Fibroblast of the aortic adventitia (primary cell): Measurements from ENCODE around the gene INTS2. TPM values are rescaled to one million over a fixed set of nuclear protein-coding genes. Genes with fewer than 3 reads are reported as not detected.

Experiments used
- DNase-seq: peaks from one replicate; pipeline ENCODE4 v3.0.0-alpha.2; 2010; ENCODE audit warnings: low read depth
- H3K4me3 ChIP-seq: 2 replicates; pipeline ENCODE4 v1.5.1; 2011; ENCODE audit warnings: low read depth, mild to moderate bottlenecking, control low read depth, low read length, moderate library complexity
- CTCF ChIP-seq: IDR thresholded peaks from 2 replicates; pipeline ENCODE4 v1.5.1; 2011; ENCODE audit warnings: mild to moderate bottlenecking, low read length, control low read depth, inconsistent platforms; ENCODE audit not compliant: insufficient read depth
- small RNA-seq: library from RNA; depleted of rRNA; stranded (forward); fragments of <200 nt; gene quantifications from one replicate; pipeline ENCODE3, GENCODE V24; 2012
- total RNA-seq: library from RNA; depleted of rRNA; stranded (reverse); fragments of >200 nt; gene quantifications from 2 replicates; pipeline ENCODE4 v1.2.3, GENCODE V29; 2012; ENCODE audit warnings: low replicate concordance

Gene INTS2
- total RNA-seq, 1 donor, result 14.9 TPM

GRCh38 chr17:61815863-61816503 lies 111.8 kb downstream of the INTS2 start:
- H3K4me3 ChIP-seq, result no peak overlapping the region
- DNase-seq, result no peak
- TF ChIP-seq CTCF, result no peak

Small RNAs within 50 kb of the gene (small RNA-seq; reads per million reads assigned to genes)
- gene RF00019, result not detected

Other genes with a start within 250 kb of the INTS2 start
- 2.0 and 20.9 TPM in 2 replicates for gene BRIP1, start 64.5 kb downstream of the INTS2 start, total RNA-seq
- 31.0 and 68.1 TPM in 2 replicates for gene MED13, start 137.3 kb upstream of the INTS2 start, total RNA-seq